ENCODE measurements around the gene WDR55.
"Not testable (repeated sequence)": the region's sequence is repeated elsewhere in the genome, so short reads cannot be mapped to it uniquely, and the experiment has no call there.

Gene WDR55

GRCh38 chr5:140664359-140665119, at the start of gene WDR55:
WDR55 (plus strand) TSS chr5:140664904; CDS start chr5:140664913, 9 bp downstream.
- Mint-ChIP-seq H3K4me3 (peak within 1 kb of the TSS; percentile 96 to 99), H3K4me1 (peaks cover 37% of the 10 kb centered on the region), H3K27me3 (no peaks in the 10 kb centered on the region), H3K9me3 (no peaks in the 10 kb centered on the region), H3K27ac (peak within 1 kb of the TSS; percentile 97 to 99)
- ATAC-seq (peak; percentile 98), DNase-seq (peak; percentile 93 to 95)

- no peak overlapping the region for H3K4me3 Mint-ChIP-seq
- peaks cover 17% of the 10 kb centered on the region for H3K27me3 Mint-ChIP-seq
- no peaks in the 10 kb centered on the region for H3K9me3 Mint-ChIP-seq
- no peak for ATAC-seq
- no peak overlapping the region for H3K27ac Mint-ChIP-seq
- H3K4me1 Mint-ChIP-seq: no peaks in the 10 kb centered on the region
- no peak for DNase-seq
Measured at GRCh38 chr5:140622301-140622700, 42.4 kb upstream of the WDR55 start.

- DNase-seq, H3K4me1 Mint-ChIP-seq, H3K9me3 Mint-ChIP-seq, H3K4me3 Mint-ChIP-seq, ATAC-seq: not testable (repeated sequence)
- Mint-ChIP-seq H3K27ac (peak overlapping the region in 1 of 2 donors; percentile 5), H3K27me3 (peaks cover 11% of the 10 kb centered on the region)
Measured at GRCh38 chr5:140623061-140623460, 41.6 kb upstream of the WDR55 start.

GRCh38 chr5:140624886-140625285, 39.8 kb upstream of the WDR55 start:
- H3K4me3 Mint-ChIP-seq, DNase-seq, ATAC-seq, H3K9me3 Mint-ChIP-seq, H3K27ac Mint-ChIP-seq, H3K4me1 Mint-ChIP-seq, H3K27me3 Mint-ChIP-seq: not testable (repeated sequence)

- H3K27ac Mint-ChIP-seq: no peak overlapping the region
- peaks cover 22% of the 10 kb centered on the region for H3K27me3 Mint-ChIP-seq
- H3K4me3 Mint-ChIP-seq: no peak overlapping the region
- H3K9me3 Mint-ChIP-seq: peaks cover 0 to 8% of the 10 kb centered on the region in 2 donors
- no peak for ATAC-seq
- no peak for DNase-seq
- peaks cover 14% of the 10 kb centered on the region for H3K4me1 Mint-ChIP-seq
Measured at GRCh38 chr5:140627972-140628371, 36.7 kb upstream of the WDR55 start.

GRCh38 chr5:140628711-140629110, 36.0 kb upstream of the WDR55 start:
- Mint-ChIP-seq H3K27me3 (peaks cover 22% of the 10 kb centered on the region), H3K4me1 (peaks cover 21% of the 10 kb centered on the region), H3K4me3 (no peak overlapping the region), H3K9me3 (peaks cover 0 to 8% of the 10 kb centered on the region in 2 donors), H3K27ac (no peak overlapping the region)
- no peak for DNase-seq
- ATAC-seq: no peak

GRCh38 chr5:140630292-140631035, 34.2 kb upstream of the WDR55 start:
- Mint-ChIP-seq H3K4me3 (no peak overlapping the region), H3K27me3 (peaks cover 22% of the 10 kb centered on the region), H3K9me3 (peaks cover 0 to 8% of the 10 kb centered on the region in 2 donors), H3K4me1 (peaks cover 35% of the 10 kb centered on the region), H3K27ac (no peak overlapping the region)
- no peak for DNase-seq
- ATAC-seq: no peak

- H3K4me1 Mint-ChIP-seq: peaks cover 37% of the 10 kb centered on the region
- H3K27me3 Mint-ChIP-seq: peaks cover 22% of the 10 kb centered on the region
- no peak for DNase-seq
- peaks cover 0 to 8% of the 10 kb centered on the region in 2 donors for H3K9me3 Mint-ChIP-seq
- H3K4me3 Mint-ChIP-seq: peak overlapping the region in 1 of 2 donors; percentile 0
- H3K27ac Mint-ChIP-seq: no peak overlapping the region
- no peak for ATAC-seq
Measured at GRCh38 chr5:140631036-140631417, 33.7 kb upstream of the WDR55 start.

- Mint-ChIP-seq H3K9me3 (peaks cover 0 to 8% of the 10 kb centered on the region in 2 donors), H3K4me1 (peaks cover 37% of the 10 kb centered on the region), H3K27ac (peak overlapping the region in 1 of 2 donors; percentile 77), H3K27me3 (peaks cover 22% of the 10 kb centered on the region), H3K4me3 (peak overlapping the region; percentile 90 to 92)
- ATAC-seq (peak; percentile 65), DNase-seq (peak; percentile 31 to 35)
Measured at GRCh38 chr5:140631831-140632365, 32.8 kb upstream of the WDR55 start.

GRCh38 chr5:140632366-140633020, 32.2 kb upstream of the WDR55 start:
- peak; percentile 81 for ATAC-seq
- H3K27ac Mint-ChIP-seq: peak overlapping the region; percentile 68 to 77
- peaks cover 37% of the 10 kb centered on the region for H3K4me1 Mint-ChIP-seq

GRCh38 chr5:140633021-140633471, 31.7 kb upstream of the WDR55 start, which contains the start of gene CD14:
CD14 (minus strand) TSS chr5:140633175; CDS start chr5:140633071, 104 bp downstream.
- Mint-ChIP-seq H3K9me3 (peaks cover 0 to 4% of the 10 kb centered on the region in 2 donors), H3K4me1 (peaks cover 37% of the 10 kb centered on the region), H3K27ac (peak within 1 kb of the TSS; percentile 68 to 77), H3K4me3 (peak within 1 kb of the TSS; percentile 90 to 92), H3K27me3 (peaks cover 22% of the 10 kb centered on the region)
- no peak for DNase-seq
- ATAC-seq: no peak

More at GRCh38 chr5:140632366-140633020, 32.2 kb upstream of the WDR55 start:
- peak; percentile 52 to 53 for DNase-seq
- H3K4me3 Mint-ChIP-seq: peak overlapping the region; percentile 90 to 92
- H3K9me3 Mint-ChIP-seq: peaks cover 0 to 8% of the 10 kb centered on the region in 2 donors
- peaks cover 22% of the 10 kb centered on the region for H3K27me3 Mint-ChIP-seq

- DNase-seq (no peak), ATAC-seq (no peak)
- peaks cover 39% of the 10 kb centered on the region for H3K4me1 Mint-ChIP-seq
- H3K27ac Mint-ChIP-seq: no peak overlapping the region
- no peaks in the 10 kb centered on the region for H3K9me3 Mint-ChIP-seq
- H3K27me3 Mint-ChIP-seq: peaks cover 22% of the 10 kb centered on the region
- peak overlapping the region; percentile 90 to 92 for H3K4me3 Mint-ChIP-seq
Measured at GRCh38 chr5:140633501-140633900, 31.2 kb upstream of the WDR55 start.

- ATAC-seq (no peak), DNase-seq (no peak)
- H3K27ac Mint-ChIP-seq: no peak overlapping the region
- no peaks in the 10 kb centered on the region for H3K9me3 Mint-ChIP-seq
- peaks cover 45% of the 10 kb centered on the region for H3K4me1 Mint-ChIP-seq
- no peak overlapping the region for H3K4me3 Mint-ChIP-seq
- peaks cover 22% of the 10 kb centered on the region for H3K27me3 Mint-ChIP-seq
Measured at GRCh38 chr5:140634103-140634502, 30.6 kb upstream of the WDR55 start.

GRCh38 chr5:140635291-140636257, 29.1 kb upstream of the WDR55 start:
- H3K27me3 Mint-ChIP-seq: peaks cover 20% of the 10 kb centered on the region
- DNase-seq (no peak), ATAC-seq (no peak)
- peaks cover 54% of the 10 kb centered on the region for H3K4me1 Mint-ChIP-seq
- H3K9me3 Mint-ChIP-seq: no peaks in the 10 kb centered on the region
- no peak overlapping the region for H3K27ac Mint-ChIP-seq
- no peak overlapping the region for H3K4me3 Mint-ChIP-seq
